Cerebellar cortex (tissue), 1 donor: ENCODE measurements around the gene IL17F.
A peak's percentile ranks its signal among the peaks of the same experiment; 100 is the strongest.
"Not testable (repeated sequence)": the region's sequence is repeated elsewhere in the genome, so short reads cannot be mapped to it uniquely, and the experiment has no call there.

Experiments used
- DNase-seq: peaks from one replicate; pipeline ENCODE4 v3.0.0-alpha.2; 2015; ENCODE audit warnings: low spot score

IL17F gene

GRCh38 chr6:52245425-52245824 is 1.1 kb upstream of the IL17F start:
- DNase-seq, result no peak

GRCh38 chr6:52243282-52243893 is 912 bp downstream of the IL17F start:
- no peak for DNase-seq

- DNase-seq, result no peak
Measured at GRCh38 chr6:52241819-52242218, 2.5 kb downstream of the IL17F start.

- peak; percentile 38 for DNase-seq
Measured at GRCh38 chr6:52233975-52234823, 10.1 kb downstream of the IL17F start.

GRCh38 chr6:52233005-52233404 is 11.3 kb downstream of the IL17F start:
- DNase-seq, result no peak

GRCh38 chr6:52231406-52232127 is 12.7 kb downstream of the IL17F start:
- DNase-seq, result no peak

GRCh38 chr6:52230685-52231084 is 13.6 kb downstream of the IL17F start:
- no peak for DNase-seq

GRCh38 chr6:52227495-52227894 is 16.8 kb downstream of the IL17F start:
- DNase-seq, result no peak

GRCh38 chr6:52221302-52221701 is 23.0 kb downstream of the IL17F start:
- no peak for DNase-seq

GRCh38 chr6:52217761-52218160 is 26.5 kb downstream of the IL17F start:
- no peak for DNase-seq

- no peak for DNase-seq
Measured at GRCh38 chr6:52216932-52217575, 27.2 kb downstream of the IL17F start.

GRCh38 chr6:52215787-52216186 is 28.5 kb downstream of the IL17F start:
- DNase-seq, result no peak

GRCh38 chr6:52213127-52213526 is 31.2 kb downstream of the IL17F start:
- no peak for DNase-seq

- DNase-seq, result no peak
Measured at GRCh38 chr6:52210227-52210626, 34.1 kb downstream of the IL17F start.

GRCh38 chr6:52209770-52210169 is 34.5 kb downstream of the IL17F start:
- DNase-seq, result no peak

GRCh38 chr6:52208612-52209011 is 35.7 kb downstream of the IL17F start:
- no peak for DNase-seq

- no peak for DNase-seq
Measured at GRCh38 chr6:52207066-52207465, 37.2 kb downstream of the IL17F start.

GRCh38 chr6:52201493-52201892 is 42.8 kb downstream of the IL17F start:
- DNase-seq, result no peak

GRCh38 chr6:52201046-52201445 is 43.3 kb downstream of the IL17F start:
- no peak for DNase-seq

- DNase-seq, result not testable (repeated sequence)
Measured at GRCh38 chr6:52200088-52200487, 44.2 kb downstream of the IL17F start.

- DNase-seq, result no peak
Measured at GRCh38 chr6:52195886-52196285, 48.4 kb downstream of the IL17F start.

- DNase-seq, result no peak
Measured at GRCh38 chr6:52191824-52192223, 52.5 kb downstream of the IL17F start.
